KOPT-K1 (cell line): Measurements from ENCODE around the gene CHADL.
A peak's percentile ranks its signal among the peaks of the same experiment; 100 is the strongest.

Experiments
- H3K27ac ChIP-seq: fragments of 200-600 bp; sonication (generic); 2 replicates; pipeline ENCODE4 v1.5.1; 2016; ENCODE audit warnings: antibody characterized with exemption, mild to moderate bottlenecking, low read depth, low read length; ENCODE audit not compliant: poor library complexity, severe bottlenecking
- H3K36me3 ChIP-seq: fragments of 200-600 bp; sonication (generic); 2 replicates; pipeline ENCODE4 v1.5.1; 2017; ENCODE audit warnings: antibody characterized with exemption, mild to moderate bottlenecking, low read length, moderate library complexity; ENCODE audit not compliant: insufficient read depth
- H3K9me3 ChIP-seq: fragments of 200-600 bp; sonication (generic); 2 replicates; pipeline ENCODE4 v1.5.1; 2017; ENCODE audit warnings: antibody characterized with exemption, low read length, mild to moderate bottlenecking; ENCODE audit not compliant: insufficient read depth, poor library complexity, severe bottlenecking

Gene CHADL

DNA sequence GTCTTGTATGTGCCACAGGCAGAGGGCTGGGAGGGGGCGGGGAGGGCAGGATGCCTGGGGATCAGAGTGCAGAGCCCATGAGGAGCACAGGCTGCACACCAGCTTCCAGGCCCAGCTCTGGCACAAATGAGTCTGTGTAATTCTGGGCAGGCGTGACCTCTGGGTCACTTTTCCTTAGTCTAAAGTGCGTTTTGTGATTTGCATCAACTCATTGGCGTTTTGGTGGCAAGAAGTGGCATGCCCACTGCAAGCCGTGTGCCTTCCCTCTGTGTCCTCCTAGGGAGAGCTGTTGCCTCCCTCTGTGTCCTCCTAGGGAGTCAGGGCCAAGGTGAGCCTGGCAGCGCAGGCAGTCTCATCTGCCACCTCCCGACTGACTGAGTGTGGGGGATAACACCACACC lies 17.2 kb downstream of the CHADL start:
- peaks cover 97% of the 10 kb centered on the region for H3K36me3 ChIP-seq
- H3K9me3 ChIP-seq, result no peaks in the 10 kb centered on the region
- no peak overlapping the region for H3K27ac ChIP-seq

DNA sequence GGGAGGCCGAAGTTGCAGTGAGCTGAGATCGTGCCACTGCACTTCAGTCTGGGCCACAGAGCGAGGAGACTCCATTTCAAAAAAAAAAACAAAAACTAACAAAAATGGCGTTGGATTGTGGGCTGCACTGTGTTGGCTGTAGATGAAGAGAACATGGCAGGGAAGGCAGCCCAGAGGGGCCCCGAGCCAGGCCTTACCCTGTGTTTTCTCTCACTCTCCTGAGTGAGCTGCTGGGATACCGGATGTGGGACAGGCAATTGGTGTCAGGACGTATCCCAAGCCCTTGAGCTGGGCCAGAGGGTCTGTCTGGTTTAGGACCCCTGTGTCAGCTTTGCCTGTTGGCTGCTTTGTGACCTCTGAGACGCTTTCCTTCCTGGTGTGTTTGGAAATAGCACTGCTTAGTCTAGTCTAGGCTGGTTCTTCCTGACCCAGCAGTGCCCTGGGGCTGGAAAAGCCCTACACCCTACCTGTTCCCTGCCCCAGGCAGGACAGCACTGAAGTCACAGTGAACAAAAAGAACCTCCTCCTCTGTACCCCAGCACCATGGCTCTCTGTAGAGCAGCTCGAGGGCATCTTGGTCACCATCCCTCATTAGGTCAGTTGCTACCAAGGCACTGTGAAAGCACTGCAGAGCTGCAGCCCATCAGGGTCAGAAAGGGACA lies 17.8 kb downstream of the CHADL start:
- Histone ChIP-seq H3K36me3 (peaks cover 92% of the 10 kb centered on the region), H3K27ac (no peak overlapping the region), H3K9me3 (no peaks in the 10 kb centered on the region)

DNA sequence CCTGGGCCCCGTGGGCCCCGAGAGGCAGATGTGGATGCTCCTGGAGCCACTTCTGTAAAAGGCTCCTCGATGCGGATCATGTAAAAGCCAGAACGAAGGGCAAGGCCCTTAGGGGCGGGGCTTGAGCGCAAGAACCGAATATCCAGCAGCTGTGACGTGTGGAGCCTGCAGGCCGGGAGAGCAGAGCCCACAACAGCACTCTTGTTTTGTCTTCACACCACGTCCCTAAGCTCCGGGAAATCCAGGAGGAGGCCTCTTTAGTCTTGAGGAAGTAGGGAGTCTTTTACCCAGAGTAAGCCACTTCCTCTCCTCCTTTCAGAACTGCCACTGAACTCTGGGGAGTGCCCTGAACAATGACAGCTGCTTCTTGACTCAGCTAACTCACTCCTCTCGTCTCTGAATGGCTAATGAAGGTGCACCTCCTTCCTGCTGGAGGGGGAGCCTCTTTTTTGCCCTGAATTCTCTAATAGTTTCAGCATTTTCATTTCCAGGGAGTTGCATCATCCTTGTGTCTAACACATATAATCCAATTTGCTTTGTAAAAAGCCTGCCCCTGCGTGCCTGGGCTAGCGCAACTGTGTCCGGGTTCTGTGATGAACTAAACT lies 23.1 kb downstream of the CHADL start:
- Histone ChIP-seq H3K27ac (peak overlapping the region; percentile 74), H3K36me3 (peaks cover 74% of the 10 kb centered on the region), H3K9me3 (peaks cover 17% of the 10 kb centered on the region)

DNA sequence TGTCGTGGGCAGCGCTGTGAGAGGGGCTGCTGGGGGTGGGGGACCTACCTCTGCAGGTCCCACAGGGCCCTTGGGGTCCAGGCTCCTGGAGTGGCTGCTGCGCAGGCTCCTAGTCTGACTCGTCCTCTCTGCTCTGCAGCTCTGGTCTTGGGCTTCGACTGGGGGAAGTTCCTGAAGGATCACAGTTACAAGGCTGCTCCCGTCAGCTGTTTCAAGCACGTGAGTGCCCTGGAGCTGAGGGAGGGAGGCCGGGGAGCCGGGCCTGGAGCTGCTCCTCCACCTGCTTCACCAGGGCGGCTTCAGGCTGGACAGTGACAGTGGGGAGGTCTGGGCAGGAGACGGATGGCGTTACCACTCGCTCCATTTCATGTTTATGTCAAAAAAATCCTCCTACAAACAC lies 23.7 kb downstream of the CHADL start:
- H3K27ac ChIP-seq, result peak overlapping the region; percentile 74
- peaks cover 74% of the 10 kb centered on the region for H3K36me3 ChIP-seq
- peaks cover 17% of the 10 kb centered on the region for H3K9me3 ChIP-seq

DNA sequence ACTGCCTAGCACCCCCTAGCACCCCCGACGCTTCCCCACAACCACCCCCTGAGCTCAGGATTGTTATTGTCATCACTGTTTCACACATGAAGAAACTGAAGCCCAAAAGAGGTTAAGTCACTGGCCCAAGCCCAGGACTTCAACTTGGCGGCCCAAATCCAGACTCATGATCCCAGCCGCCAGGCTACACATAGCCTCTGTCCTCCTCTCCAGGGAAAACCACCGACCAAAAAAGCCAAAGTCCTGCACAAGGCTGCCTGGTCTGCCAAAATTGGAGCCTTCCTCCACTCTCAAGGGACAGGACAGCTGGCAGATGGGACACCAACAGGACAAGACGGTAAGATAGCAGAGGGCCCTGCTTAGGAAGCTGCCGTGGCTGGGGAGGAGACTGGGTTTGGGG lies 24.8 kb downstream of the CHADL start:
- peaks cover 69% of the 10 kb centered on the region for H3K36me3 ChIP-seq
- peak overlapping the region; percentile 74 for H3K27ac ChIP-seq

DNA sequence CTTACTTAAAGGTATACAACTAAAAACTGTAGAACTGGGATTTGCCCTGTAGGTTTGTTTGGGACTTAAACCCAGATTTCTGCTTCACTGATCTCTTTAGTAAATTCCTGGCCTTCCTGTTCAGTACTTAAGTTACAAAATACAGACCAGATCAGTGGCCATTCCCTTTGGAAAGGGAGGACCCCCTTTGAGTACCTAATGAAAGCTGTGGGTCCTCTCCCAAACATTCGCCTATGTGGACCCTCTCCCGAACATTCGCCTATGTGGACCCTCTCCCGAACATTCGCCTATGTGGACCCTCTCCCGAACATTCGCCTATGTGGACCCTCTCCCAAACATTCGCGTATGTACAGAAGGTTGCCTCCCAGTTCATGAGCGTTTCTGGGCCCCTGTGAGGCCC lies 25.3 kb downstream of the CHADL start:
- H3K9me3 ChIP-seq, result peaks cover 17% of the 10 kb centered on the region
- H3K36me3 ChIP-seq, result peaks cover 69% of the 10 kb centered on the region
- H3K27ac ChIP-seq, result no peak overlapping the region

More for the DNA sequence above, 24.8 kb downstream of the CHADL start:
- peaks cover 17% of the 10 kb centered on the region for H3K9me3 ChIP-seq

DNA sequence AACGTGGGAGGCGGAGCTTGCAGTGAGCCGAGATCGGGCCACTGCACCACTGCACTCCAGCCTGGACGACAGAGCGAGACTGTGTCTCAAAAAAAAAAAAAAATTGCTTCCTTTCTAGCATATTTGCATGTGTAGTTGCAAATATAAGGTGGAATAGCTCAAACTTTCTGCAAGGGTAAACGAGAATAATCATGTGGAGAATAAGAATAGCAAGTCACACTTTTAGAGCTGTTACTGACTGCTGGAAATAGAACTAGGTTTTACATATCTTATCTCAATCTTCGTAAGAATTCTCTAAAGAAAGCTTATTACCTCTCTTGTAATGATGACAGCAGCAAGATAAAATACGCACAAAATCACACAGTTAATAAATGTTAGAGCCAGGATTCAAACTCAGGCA lies 34.0 kb downstream of the CHADL start:
- no peak overlapping the region for H3K27ac ChIP-seq
- peaks cover 27% of the 10 kb centered on the region for H3K36me3 ChIP-seq
- no peaks in the 10 kb centered on the region for H3K9me3 ChIP-seq

DNA sequence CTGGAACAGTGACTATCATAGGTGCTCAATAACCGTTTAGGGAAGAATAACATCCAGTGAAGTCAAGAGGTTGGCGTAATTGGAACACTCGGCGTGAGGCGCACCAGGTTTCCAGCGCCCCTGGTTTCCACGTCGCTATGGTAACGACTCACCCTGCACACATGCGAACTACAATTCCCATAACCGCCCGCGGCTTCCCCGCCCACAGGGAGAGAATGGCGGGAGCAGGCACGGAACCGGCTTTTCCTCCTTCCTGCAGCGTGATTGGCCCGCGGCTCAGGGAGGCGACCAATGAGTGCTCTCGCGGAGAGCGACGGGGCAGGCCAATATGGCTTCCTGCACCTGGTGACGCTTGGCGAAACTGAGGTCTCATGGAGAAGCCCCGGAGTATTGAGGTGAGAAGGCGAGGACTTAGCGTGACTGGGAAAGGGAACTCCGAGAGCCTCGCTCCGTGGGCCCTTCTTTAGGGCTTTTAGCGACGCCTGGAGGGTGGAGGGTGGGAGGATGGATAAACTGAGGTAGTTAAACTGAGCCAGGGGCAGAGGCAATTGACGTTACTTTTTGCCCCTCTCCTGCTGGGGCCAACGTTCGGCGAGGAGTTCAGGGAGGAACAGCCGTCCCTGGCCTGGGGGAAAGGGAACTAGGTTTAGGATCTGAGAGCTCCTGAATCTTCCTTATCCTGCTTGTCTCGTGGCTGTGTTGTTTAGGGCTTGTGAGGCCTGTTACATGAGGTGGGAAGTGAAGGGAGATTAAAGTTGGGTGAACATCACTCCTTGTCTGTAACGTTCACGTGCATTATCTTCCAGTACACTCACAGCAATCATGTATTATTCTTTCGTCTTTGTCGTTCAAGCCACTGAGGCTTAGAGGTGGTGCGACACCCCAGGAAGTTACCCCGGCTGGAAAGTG lies 35.5 kb downstream of the CHADL start, which contains the start of gene L3MBTL2:
L3MBTL2 (plus strand) TSS at position 321 of the 909 bp plus-strand sequence; CDS start at position 372, 51 bp downstream.
- H3K36me3 ChIP-seq, result peaks cover 18% of the 10 kb centered on the region
- no peaks in the 10 kb centered on the region for H3K9me3 ChIP-seq
- peak within 1 kb of the TSS; percentile 75 for H3K27ac ChIP-seq

DNA sequence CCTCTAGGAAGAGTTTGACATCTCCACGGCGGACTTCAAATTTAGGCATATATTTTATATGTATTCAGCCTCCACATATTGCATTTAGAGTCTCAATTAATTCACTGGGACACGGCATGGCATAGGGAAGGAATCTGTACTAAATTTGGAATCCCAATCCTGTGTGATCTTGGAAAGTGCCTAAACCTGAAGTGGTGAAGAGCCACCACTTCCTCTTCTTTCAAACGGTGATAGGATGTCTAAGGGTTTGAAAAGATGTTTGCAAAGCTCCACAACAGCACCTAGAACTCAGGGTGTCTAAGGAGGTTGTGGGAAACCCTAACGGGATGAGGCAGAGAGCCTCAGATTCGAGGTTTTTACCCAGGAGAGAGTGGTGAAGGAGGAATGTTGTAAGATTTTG lies 36.7 kb downstream of the CHADL start:
- H3K27ac ChIP-seq, result no peak overlapping the region
- H3K9me3 ChIP-seq, result no peaks in the 10 kb centered on the region

DNA sequence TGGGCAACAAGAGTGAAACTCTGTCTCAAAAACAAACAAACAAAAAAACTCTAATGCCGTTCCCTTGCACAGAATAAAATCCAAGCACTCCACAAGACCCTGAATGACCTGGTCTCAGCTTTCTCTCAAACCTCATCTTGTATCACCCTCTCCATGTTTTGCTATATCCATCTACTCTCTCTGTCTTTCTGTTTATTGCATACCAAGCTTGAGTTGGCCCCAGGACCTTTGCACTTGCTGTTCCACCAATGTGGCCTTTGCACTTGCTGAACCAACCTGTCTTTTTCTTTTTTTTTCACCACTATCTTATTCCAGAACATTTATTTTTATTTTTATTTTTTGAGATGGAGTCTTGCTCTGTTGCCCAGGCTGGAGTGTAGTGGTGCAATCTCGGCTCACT lies 37.6 kb downstream of the CHADL start:
- Histone ChIP-seq H3K36me3 (peaks cover 2% of the 10 kb centered on the region; the same call in 1 of the 2 replicates), H3K27ac (no peak overlapping the region), H3K9me3 (no peaks in the 10 kb centered on the region)

More for the DNA sequence above, 36.7 kb downstream of the CHADL start:
- peaks cover 9% of the 10 kb centered on the region; the same call in 1 of the 2 replicates for H3K36me3 ChIP-seq

DNA sequence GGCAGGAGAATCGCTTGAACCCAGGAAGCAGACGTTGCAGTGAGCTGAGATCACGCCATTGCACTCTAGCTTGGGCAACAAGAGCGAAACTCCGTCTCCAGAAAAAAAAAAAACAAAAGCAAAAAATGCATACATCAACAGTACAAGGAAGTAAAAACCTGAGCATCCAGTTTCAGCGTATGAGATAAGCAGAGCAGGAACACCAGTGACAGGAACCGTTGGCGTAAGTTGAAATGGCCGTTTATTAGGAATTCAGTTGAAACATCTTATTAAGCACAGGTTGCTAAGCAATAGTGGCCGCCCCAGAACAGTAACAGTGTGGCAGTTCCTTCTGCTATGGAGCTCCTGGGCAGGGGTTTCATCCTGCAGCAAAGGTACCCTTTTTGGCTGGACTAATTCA lies 39.6 kb downstream of the CHADL start:
- H3K9me3 ChIP-seq, result no peaks in the 10 kb centered on the region
- H3K36me3 ChIP-seq, result no peaks in the 10 kb centered on the region
- H3K27ac ChIP-seq, result no peak overlapping the region

DNA sequence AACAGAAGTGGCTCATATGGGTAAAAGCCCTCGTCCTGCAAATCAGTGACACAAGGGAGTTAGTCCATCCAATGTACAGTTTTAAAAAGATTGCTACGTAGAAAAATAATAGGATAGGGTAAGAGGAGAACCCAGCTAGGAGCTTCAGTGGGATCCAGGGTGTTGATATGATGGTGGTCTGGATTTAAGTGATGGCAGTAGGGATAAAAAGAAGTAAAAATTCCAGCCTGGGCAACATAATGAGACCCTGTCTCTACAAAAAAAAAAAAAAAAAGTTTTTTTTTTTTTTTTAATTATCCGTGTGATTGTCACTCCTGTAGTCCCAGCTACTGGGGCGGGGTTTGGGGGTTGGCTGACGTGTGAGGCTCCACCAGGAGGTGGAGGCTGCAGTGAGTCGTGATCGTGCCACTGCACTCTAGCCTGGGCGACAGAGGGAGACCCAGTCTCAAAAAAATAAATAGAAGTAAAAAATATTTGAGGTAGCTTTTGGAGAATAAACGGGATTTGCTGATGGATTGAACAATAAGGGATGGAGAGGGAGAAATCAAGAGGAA lies 42.6 kb downstream of the CHADL start:
- peak overlapping the region; percentile 47 for H3K27ac ChIP-seq
- no peaks in the 10 kb centered on the region for H3K9me3 ChIP-seq
- H3K36me3 ChIP-seq, result no peaks in the 10 kb centered on the region

DNA sequence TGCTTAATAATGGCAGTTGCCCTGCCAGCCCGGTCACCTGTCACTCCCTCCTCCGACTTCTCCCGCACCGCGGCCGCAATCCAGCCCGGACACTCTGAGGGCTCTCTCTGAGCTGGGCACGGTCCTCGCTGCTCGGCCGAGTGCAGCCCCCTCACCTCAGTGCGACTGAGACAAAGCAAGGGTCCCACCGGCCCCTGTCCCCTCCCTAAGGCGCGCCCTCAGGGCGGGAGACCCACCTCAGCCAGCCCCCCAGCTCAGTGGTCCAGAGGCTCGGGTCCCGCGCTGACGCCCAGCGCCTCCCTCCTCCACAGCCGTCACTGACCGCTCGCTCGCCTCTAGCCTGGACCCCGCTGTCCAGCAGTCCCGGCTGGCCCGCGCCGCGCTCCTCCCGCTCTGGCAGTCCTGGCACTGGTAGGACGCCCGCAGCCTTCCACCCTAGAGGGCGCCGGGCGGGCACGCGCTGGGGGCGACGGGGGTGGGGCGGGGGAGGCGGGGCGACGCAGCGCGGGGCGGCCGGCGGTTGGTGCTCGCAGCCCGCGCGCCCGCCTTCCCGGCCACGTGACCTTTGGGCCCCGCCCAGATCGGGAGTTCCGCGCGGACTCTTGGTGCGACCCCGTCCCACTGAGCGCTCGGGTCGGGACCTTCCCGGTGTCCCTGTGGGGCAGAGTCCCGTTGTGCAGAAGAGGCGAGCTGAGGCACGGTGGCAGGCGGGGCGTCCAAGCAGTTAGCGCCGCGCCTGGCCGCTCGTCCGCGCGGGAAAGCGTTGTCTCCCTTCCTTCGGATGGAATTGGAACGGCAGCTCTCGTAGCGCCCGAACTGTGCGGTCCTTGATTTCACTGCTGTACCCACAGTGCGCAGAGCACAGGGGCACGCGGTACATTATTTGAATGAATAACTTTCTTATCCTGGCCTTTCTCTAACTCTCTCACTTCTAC lies 43.4 kb downstream of the CHADL start:
- Histone ChIP-seq H3K27ac (peak overlapping the region; percentile 47), H3K9me3 (no peaks in the 10 kb centered on the region), H3K36me3 (no peaks in the 10 kb centered on the region)

DNA sequence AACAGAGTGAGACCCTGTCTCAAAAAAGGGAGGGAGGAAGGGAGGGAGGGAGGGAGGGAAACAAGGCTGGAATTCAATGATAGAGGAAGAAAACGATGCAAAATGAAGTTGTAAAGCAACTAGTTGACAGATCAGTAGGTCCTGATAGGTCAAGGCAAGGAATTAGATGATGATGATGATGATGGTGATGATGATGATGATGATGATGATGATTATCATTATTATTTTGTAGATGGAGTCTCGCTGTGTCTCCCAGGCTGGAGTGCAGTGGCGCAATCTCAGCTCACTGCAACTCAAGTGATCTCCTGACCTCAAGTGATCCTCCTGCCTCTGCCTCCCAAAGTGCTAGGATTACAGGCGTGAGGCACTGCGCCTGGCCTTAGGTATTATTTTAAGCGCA lies 46.9 kb downstream of the CHADL start:
- Histone ChIP-seq H3K9me3 (no peaks in the 10 kb centered on the region), H3K36me3 (no peaks in the 10 kb centered on the region), H3K27ac (no peak overlapping the region)
